Type B pancreatic cell (in vitro differentiated cells): ENCODE measurements around the gene NOTCH4. TPM values are rescaled to one million over a fixed set of nuclear protein-coding genes. Genes with fewer than 3 reads are reported as not detected.
"Not testable (repeated sequence)": the region's sequence is repeated elsewhere in the genome, so short reads cannot be mapped to it uniquely, and the experiment has no call there.

Experiments used
- DNase-seq: peaks from one replicate; pipeline ENCODE4 v3.0.0; 2021; ENCODE audit warnings: mixed read lengths; ENCODE audit not compliant: unreplicated experiment; ENCODE audit errors: extremely low spot score
- H3K27ac Mint-ChIP-seq: 2 replicates; pipeline ENCODE4 v1.8.0; 2021; ENCODE audit warnings: mild to moderate bottlenecking, mixed read lengths
- H3K27me3 Mint-ChIP-seq: 2 replicates; pipeline ENCODE4 v1.8.0; 2021; ENCODE audit warnings: mixed read lengths
- H3K36me3 Mint-ChIP-seq: 2 replicates; pipeline ENCODE4 v1.8.0; 2021; ENCODE audit warnings: mixed read lengths
- H3K4me1 Mint-ChIP-seq: one replicate; pipeline ENCODE4 v1.8.0; 2021; ENCODE audit warnings: mixed read lengths; ENCODE audit not compliant: unreplicated experiment
- H3K4me3 Mint-ChIP-seq: 2 replicates; pipeline ENCODE4 v1.8.0; 2021; ENCODE audit warnings: mild to moderate bottlenecking, mixed read lengths
- H3K9me3 Mint-ChIP-seq: 2 replicates; pipeline ENCODE4 v1.8.0; 2021; ENCODE audit warnings: mixed read lengths
- CTCF ChIP-seq: fragments of 200-600 bp; sonication (generic); conservative IDR thresholded peaks from 2 replicates; pipeline ENCODE4 v1.5.0; 2021; ENCODE audit warnings: antibody characterized with exemption, mild to moderate bottlenecking
- total RNA-seq: library from RNA; stranded (reverse); gene quantifications from 2 replicates; pipeline ENCODE4 v1.2.1, GENCODE V29; 2021; ENCODE audit warnings: low replicate concordance

The NOTCH4 gene
- total RNA-seq, 1 donor from 2014 or later: 1.9 TPM

- DNase-seq: no peak
- Mint-ChIP-seq H3K27me3 (peaks cover 29% of the 10 kb centered on the region), H3K36me3 (no peaks in the 10 kb centered on the region), H3K4me3 (no peak overlapping the region), H3K27ac (no peak overlapping the region), H3K9me3 (no peaks in the 10 kb centered on the region), H3K4me1 (no peaks in the 10 kb centered on the region)
- no peak for TF ChIP-seq CTCF
Measured at GRCh38 chr6:32216285-32216684, 7.6 kb downstream of the NOTCH4 start.

- H3K27ac Mint-ChIP-seq: no peak overlapping the region
- peaks cover 29% of the 10 kb centered on the region for H3K27me3 Mint-ChIP-seq
- H3K4me3 Mint-ChIP-seq: no peak overlapping the region
- H3K36me3 Mint-ChIP-seq: no peaks in the 10 kb centered on the region
- H3K9me3 Mint-ChIP-seq: no peaks in the 10 kb centered on the region
- no peak for TF ChIP-seq CTCF
- H3K4me1 Mint-ChIP-seq: no peaks in the 10 kb centered on the region
- DNase-seq: no peak
Measured at GRCh38 chr6:32215617-32216016, 8.2 kb downstream of the NOTCH4 start.

- Mint-ChIP-seq H3K4me3 (no peak overlapping the region), H3K36me3 (no peaks in the 10 kb centered on the region), H3K9me3 (no peaks in the 10 kb centered on the region), H3K4me1 (no peaks in the 10 kb centered on the region), H3K27ac (no peak overlapping the region), H3K27me3 (peaks cover 23% of the 10 kb centered on the region)
- no peak for DNase-seq
- no peak for TF ChIP-seq CTCF
Measured at GRCh38 chr6:32214126-32214525, 9.7 kb downstream of the NOTCH4 start.

GRCh38 chr6:32213649-32214048 lies 10.2 kb downstream of the NOTCH4 start:
- H3K4me3 Mint-ChIP-seq: no peak overlapping the region
- H3K4me1 Mint-ChIP-seq: no peaks in the 10 kb centered on the region
- no peak for DNase-seq
- H3K36me3 Mint-ChIP-seq: no peaks in the 10 kb centered on the region
- no peak overlapping the region for H3K27ac Mint-ChIP-seq
- no peaks in the 10 kb centered on the region for H3K9me3 Mint-ChIP-seq
- TF ChIP-seq CTCF: no peak
- peaks cover 21% of the 10 kb centered on the region for H3K27me3 Mint-ChIP-seq

- Mint-ChIP-seq H3K27me3 (peaks cover 16% of the 10 kb centered on the region), H3K36me3 (no peaks in the 10 kb centered on the region), H3K4me3 (no peak overlapping the region), H3K9me3 (no peaks in the 10 kb centered on the region), H3K27ac (no peak overlapping the region), H3K4me1 (no peaks in the 10 kb centered on the region)
- TF ChIP-seq CTCF: no peak
- DNase-seq: no peak
Measured at GRCh38 chr6:32212076-32212760, 11.6 kb downstream of the NOTCH4 start.

- not testable (repeated sequence) for H3K4me3 Mint-ChIP-seq, DNase-seq, H3K9me3 Mint-ChIP-seq, H3K36me3 Mint-ChIP-seq, H3K4me1 Mint-ChIP-seq, H3K27ac Mint-ChIP-seq
- peaks cover 16% of the 10 kb centered on the region for H3K27me3 Mint-ChIP-seq
Measured at GRCh38 chr6:32211432-32211831, 12.4 kb downstream of the NOTCH4 start.
